ENCODE data around the gene PHLDB2. TPM values are rescaled to one million over a fixed set of nuclear protein-coding genes. Genes with fewer than 3 reads are reported as not detected.

Gene PHLDB2
- total RNA-seq, 1 donor from 2014 or later, result 59.1 TPM

DNA sequence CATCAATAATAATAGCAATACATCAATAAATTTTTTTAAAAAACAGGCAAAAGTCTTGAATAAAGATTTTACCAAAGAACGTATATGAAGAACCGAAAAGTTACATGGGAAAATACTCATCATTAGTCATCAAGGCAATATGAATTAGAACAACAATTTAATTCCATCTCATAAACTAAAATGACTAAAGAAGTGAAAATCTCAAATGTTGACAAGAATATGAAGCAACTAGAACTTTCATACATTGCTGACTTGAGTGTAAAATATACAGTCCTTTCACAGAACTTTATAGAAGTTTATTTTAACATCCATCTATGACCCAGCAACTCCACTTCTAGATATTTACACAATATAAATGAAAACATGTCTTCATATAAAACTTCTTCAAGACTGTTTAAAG lies 84.5 kb downstream of the PHLDB2 start:
- Mint-ChIP-seq H3K27ac (no peak overlapping the region), H3K27me3 (no peaks in the 10 kb centered on the region), H3K4me3 (ENCODE audit: low read depth) (no peak overlapping the region), H3K36me3 (ENCODE audit: insufficient read depth) (peaks cover 14% of the 10 kb centered on the region), H3K4me1 (ENCODE audit: low read depth) (peaks cover 3% of the 10 kb centered on the region), H3K9me3 (ENCODE audit: low read depth) (no peaks in the 10 kb centered on the region)
- TF ChIP-seq, protein P1, sequence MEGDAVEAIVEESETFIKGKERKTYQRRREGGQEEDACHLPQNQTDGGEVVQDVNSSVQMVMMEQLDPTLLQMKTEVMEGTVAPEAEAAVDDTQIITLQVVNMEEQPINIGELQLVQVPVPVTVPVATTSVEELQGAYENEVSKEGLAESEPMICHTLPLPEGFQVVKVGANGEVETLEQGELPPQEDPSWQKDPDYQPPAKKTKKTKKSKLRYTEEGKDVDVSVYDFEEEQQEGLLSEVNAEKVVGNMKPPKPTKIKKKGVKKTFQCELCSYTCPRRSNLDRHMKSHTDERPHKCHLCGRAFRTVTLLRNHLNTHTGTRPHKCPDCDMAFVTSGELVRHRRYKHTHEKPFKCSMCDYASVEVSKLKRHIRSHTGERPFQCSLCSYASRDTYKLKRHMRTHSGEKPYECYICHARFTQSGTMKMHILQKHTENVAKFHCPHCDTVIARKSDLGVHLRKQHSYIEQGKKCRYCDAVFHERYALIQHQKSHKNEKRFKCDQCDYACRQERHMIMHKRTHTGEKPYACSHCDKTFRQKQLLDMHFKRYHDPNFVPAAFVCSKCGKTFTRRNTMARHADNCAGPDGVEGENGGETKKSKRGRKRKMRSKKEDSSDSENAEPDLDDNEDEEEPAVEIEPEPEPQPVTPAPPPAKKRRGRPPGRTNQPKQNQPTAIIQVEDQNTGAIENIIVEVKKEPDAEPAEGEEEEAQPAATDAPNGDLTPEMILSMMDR (IDR thresholded peaks at IDR 0.05; ENCODE audit: unreplicated experiment), result no peak
- DNase-seq (ENCODE audit: low spot score, unreplicated experiment), result no peak

DNA sequence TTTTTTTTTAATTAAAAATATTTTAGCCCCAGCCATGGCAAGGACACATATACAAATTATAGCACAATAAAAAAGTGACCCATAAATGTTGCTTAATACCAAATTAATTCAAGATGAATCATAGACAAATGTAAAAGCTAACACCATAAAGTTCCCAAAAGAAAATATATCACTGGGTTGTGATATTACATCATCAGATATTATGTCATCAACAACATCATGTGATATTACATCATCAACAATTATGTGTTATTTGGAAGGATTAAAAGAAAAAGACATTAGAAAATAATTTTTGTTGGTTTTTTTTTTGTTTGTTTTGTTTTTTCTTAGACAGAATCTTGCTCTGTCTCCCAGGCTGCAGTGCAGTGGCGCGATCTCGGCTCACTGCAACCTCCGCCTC lies 85.3 kb downstream of the PHLDB2 start:
- no peak overlapping the region for H3K27ac Mint-ChIP-seq
- DNase-seq (ENCODE audit: low spot score, unreplicated experiment), result no peak
- no peaks in the 10 kb centered on the region for H3K9me3 Mint-ChIP-seq (ENCODE audit: low read depth)
- no peaks in the 10 kb centered on the region for H3K27me3 Mint-ChIP-seq
- H3K36me3 Mint-ChIP-seq (ENCODE audit: insufficient read depth), result peaks cover 10% of the 10 kb centered on the region
- peaks cover 3% of the 10 kb centered on the region for H3K4me1 Mint-ChIP-seq (ENCODE audit: low read depth)
- no peak overlapping the region for H3K4me3 Mint-ChIP-seq (ENCODE audit: low read depth)
- TF ChIP-seq, protein P1 (IDR thresholded peaks at IDR 0.05; ENCODE audit: unreplicated experiment), result no peak

DNA sequence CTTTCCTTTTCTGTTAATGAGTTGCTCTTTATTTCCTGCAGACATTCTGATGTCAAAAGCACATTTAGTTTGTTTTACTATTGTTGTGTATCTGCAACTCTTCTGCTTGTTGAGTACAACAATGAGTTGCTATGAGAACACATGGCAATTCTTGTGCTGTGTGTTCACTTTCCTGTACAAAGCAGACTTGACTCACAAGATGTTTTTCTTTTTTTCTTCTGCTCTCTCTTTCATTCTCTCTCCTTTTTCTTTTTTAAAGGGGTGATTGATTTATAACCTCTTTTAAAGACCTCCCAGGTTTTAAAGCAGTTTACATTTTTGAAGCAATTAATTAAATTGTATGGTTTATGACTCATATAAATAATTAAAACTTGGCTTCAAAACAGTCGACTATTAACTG lies 88.2 kb downstream of the PHLDB2 start:
- Mint-ChIP-seq H3K36me3 (ENCODE audit: insufficient read depth) (peaks cover 9% of the 10 kb centered on the region), H3K4me3 (ENCODE audit: low read depth) (no peak overlapping the region), H3K4me1 (ENCODE audit: low read depth) (peaks cover 3% of the 10 kb centered on the region), H3K27me3 (no peaks in the 10 kb centered on the region), H3K27ac (no peak overlapping the region), H3K9me3 (ENCODE audit: low read depth) (no peaks in the 10 kb centered on the region)
- no peak for DNase-seq (ENCODE audit: low spot score, unreplicated experiment)
- TF ChIP-seq, protein P1 (IDR thresholded peaks at IDR 0.05; ENCODE audit: unreplicated experiment), result no peak

DNA sequence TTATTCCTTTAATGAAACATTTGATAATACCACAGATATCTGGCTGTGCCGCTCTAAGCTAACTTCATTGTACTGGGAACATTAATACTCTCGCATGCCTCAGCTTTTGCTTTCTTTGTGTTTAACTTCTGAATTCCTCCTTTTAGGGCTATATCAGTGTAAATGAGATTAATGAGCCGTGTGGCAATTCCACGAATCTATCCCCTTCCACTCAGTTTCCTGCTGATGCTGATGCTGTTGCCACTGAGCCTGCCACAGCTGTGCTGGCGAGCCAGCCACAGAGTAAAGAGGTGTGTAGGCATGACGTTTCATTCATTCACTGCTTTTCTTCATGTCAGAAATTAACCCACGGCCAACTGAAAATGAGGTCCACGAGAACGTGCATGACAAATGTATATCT lies 89.7 kb downstream of the PHLDB2 start:
- no peak overlapping the region for H3K4me3 Mint-ChIP-seq (ENCODE audit: low read depth)
- no peak for DNase-seq (ENCODE audit: low spot score, unreplicated experiment)
- H3K27ac Mint-ChIP-seq, result no peak overlapping the region
- no peaks in the 10 kb centered on the region for H3K27me3 Mint-ChIP-seq
- H3K36me3 Mint-ChIP-seq (ENCODE audit: insufficient read depth), result peaks cover 10% of the 10 kb centered on the region
- TF ChIP-seq, protein P1 (IDR thresholded peaks at IDR 0.05; ENCODE audit: unreplicated experiment), result no peak
- no peaks in the 10 kb centered on the region for H3K9me3 Mint-ChIP-seq (ENCODE audit: low read depth)
- H3K4me1 Mint-ChIP-seq (ENCODE audit: low read depth), result peaks cover 3% of the 10 kb centered on the region

DNA sequence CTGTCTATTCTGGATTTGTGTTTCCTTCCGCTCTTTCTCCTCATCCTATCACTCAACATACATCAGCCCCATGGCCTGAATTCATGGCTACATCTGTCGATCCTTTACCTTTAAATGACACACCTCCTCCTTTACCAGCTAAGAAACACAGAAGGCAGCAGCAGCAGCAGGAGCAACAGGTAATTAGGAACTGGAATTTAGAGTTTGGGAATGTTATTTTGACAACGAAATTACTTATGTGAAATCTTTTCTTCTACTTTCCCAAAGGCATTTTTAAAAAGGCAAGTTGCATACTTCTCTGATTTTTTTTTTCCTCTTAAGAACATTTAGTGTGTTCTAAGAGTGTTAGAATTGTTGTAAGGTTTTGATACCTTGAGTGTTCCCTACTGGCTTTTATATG lies 90.6 kb downstream of the PHLDB2 start:
- Mint-ChIP-seq H3K27me3 (no peaks in the 10 kb centered on the region), H3K4me1 (ENCODE audit: low read depth) (peaks cover 3% of the 10 kb centered on the region), H3K9me3 (ENCODE audit: low read depth) (no peaks in the 10 kb centered on the region), H3K36me3 (ENCODE audit: insufficient read depth) (peaks cover 11% of the 10 kb centered on the region), H3K4me3 (ENCODE audit: low read depth) (no peak overlapping the region), H3K27ac (no peak overlapping the region)
- DNase-seq (ENCODE audit: low spot score, unreplicated experiment), result no peak
- TF ChIP-seq, protein P1 (IDR thresholded peaks at IDR 0.05; ENCODE audit: unreplicated experiment), result no peak

All from progenitor cell of endocrine pancreas (in vitro differentiated cells).